Lower leg skin (tissue), 4 donors: ENCODE results near the gene EGLN1. TPM values are rescaled to one million over a fixed set of nuclear protein-coding genes. Genes with fewer than 3 reads are reported as not detected.

Experiments
- DNase-seq, 2 donors: peaks; one replicate each; pipeline ENCODE4 v3.0.0-alpha.2; 2019; ENCODE audit warnings: low spot score in 2 of 2
- H3K4me3 ChIP-seq: fragments of 200-600 bp; sonication (generic); 2 replicates; pipeline ENCODE4 v1.5.1; 2017; ENCODE audit warnings: mild to moderate bottlenecking, low read depth; ENCODE audit not compliant: poor library complexity, severe bottlenecking
- CTCF ChIP-seq, 3 donors: fragments of 450-650 bp; IDR thresholded peaks; one replicate each; pipeline ENCODE4 v1.5.1; 2016; ENCODE audit warnings: antibody characterized with exemption in 3 of 3, mild to moderate bottlenecking in 3 of 3, moderate library complexity in 2 of 3
- POLR2A ChIP-seq, 2 donors: fragments of 450-650 bp; IDR thresholded peaks; one replicate each; pipeline ENCODE4 v1.6.1; 2016 to 2017; ENCODE audit warnings: antibody characterized with exemption in 2 of 2, mild to moderate bottlenecking in 1 of 2, moderate library complexity in 1 of 2
- WGBS, 2 donors: methylation state at CpG; one replicate each; pipeline ENCODE4 v1.1.5; 2018; 5-methylcytosine and 5-hydroxymethylcytosine counted together
- intact Hi-C: fragments of 100-400 bp; cut with DNase I; formaldehyde crosslinking; loops from one replicate; pipeline ENCODE4 v1.15.0; 2023; ENCODE audit warnings: low total_unique reads
- total RNA-seq, 4 donors: library from RNA; depleted of rRNA; stranded (reverse); fragments of >200 nt; gene quantifications; one replicate each; pipeline ENCODE4 v1.1.0, GENCODE V29; 2016

EGLN1 gene
- total RNA-seq, 4 donors from 2014 or later = 53.3 to 75.0 (median 54.2) TPM

GRCh38 chr1:231396643-231397042 is 25.4 kb downstream of the EGLN1 start:
- TF ChIP-seq POLR2A (IDR thresholded peaks at IDR 0.05) (no peak), CTCF (IDR thresholded peaks at IDR 0.05) (no peak)
- intact Hi-C loops = no loop called here
- no peak overlapping the region for H3K4me3 ChIP-seq
- no peak for DNase-seq
- 90 to 91% methylated on average over 2 of the region's 2 CpGs for WGBS, 2 donors

- no peak for TF ChIP-seq CTCF (IDR thresholded peaks at IDR 0.05)
- TF ChIP-seq POLR2A (IDR thresholded peaks at IDR 0.05) = no peak
- no peak overlapping the region for H3K4me3 ChIP-seq
- DNase-seq = no peak
- intact Hi-C loops = no loop called here
- 86 to 91% methylated on average over 4 of the region's 4 CpGs for WGBS, 2 donors
Observed at GRCh38 chr1:231395998-231396390, 26.1 kb downstream of the EGLN1 start.

GRCh38 chr1:231395076-231395997 is 26.8 kb downstream of the EGLN1 start:
- TF ChIP-seq POLR2A (IDR thresholded peaks at IDR 0.05) (no peak), CTCF (IDR thresholded peaks at IDR 0.05) (no peak)
- 18 to 19% methylated on average over 10 of the region's 10 CpGs for WGBS, 2 donors
- intact Hi-C loops = no loop called here
- no peak for DNase-seq
- no peak overlapping the region for H3K4me3 ChIP-seq

- DNase-seq = no peak
- TF ChIP-seq CTCF (IDR thresholded peaks at IDR 0.05) (no peak), POLR2A (IDR thresholded peaks at IDR 0.05) (no peak)
- H3K4me3 ChIP-seq = no peak overlapping the region
- intact Hi-C loops = no loop called here
Observed at GRCh38 chr1:231393668-231394067, 28.4 kb downstream of the EGLN1 start.

- no peak for TF ChIP-seq CTCF (IDR thresholded peaks at IDR 0.05)
- no peak for TF ChIP-seq POLR2A (IDR thresholded peaks at IDR 0.05)
- intact Hi-C loops = no loop called here
- H3K4me3 ChIP-seq = no peak overlapping the region
- no peak for DNase-seq
- WGBS, 2 donors = 45 to 71% methylated on average over 1 of the region's 1 CpG
Observed at GRCh38 chr1:231392389-231393131, 29.5 kb downstream of the EGLN1 start.
